AG08396 (cell line): ENCODE measurements around the gene ADRA1B.

Experiments
- DNase-seq: peaks from one replicate; pipeline ENCODE4 v3.0.0; 2012; ENCODE audit warnings: low spot score, mixed read lengths

The ADRA1B gene

DNA sequence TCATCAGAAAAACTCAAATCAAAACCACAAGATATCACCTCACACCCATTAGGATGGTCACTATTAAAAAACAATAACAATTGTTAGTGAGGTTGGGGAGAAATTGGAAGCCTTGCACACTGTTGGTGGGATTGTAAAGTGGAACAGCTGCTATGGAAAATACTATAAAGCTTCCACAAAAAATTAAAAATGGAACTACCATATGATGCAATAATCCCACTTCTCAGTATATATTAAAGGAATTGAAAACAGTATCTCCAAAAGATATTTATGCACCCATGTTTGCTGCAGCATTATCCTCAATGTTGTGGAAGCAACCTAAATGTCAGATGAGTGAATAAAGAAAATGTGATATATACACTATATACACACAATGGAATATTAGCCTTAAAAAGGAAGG, 14.5 kb upstream of the ADRA1B start:
- no peak for DNase-seq

DNA sequence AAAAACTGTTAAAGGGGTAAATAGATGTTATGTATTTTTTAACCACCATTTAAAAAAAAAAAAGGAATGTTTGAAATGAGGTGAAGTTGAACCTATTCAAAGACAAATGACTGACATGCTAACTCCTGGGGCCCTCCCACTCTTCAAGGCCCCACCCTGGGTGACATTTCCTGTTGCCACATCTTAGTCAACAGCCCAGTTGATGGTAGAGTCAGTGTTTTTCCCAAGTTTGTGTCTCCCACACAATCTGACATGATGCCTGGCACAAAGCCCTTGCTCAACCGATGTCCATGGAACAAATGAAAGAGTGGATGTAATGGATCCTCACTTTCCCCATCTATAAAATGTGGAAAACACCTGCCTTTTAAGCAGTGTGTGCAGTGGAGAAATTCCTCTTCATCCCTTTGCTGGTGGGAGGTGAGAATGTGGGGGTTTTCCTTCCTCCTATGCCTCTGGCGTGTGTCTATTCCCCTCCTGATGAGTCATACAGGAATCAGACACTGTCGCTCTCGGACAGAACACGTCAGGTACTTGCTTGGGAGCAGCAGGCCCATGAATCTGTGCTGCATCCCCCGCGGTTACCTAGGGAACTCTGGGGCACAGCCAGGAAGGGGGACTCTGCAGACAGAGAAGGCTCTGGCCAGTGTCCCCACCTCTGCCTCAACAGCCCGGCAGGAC, 13.7 kb upstream of the ADRA1B start:
- no peak for DNase-seq

DNA sequence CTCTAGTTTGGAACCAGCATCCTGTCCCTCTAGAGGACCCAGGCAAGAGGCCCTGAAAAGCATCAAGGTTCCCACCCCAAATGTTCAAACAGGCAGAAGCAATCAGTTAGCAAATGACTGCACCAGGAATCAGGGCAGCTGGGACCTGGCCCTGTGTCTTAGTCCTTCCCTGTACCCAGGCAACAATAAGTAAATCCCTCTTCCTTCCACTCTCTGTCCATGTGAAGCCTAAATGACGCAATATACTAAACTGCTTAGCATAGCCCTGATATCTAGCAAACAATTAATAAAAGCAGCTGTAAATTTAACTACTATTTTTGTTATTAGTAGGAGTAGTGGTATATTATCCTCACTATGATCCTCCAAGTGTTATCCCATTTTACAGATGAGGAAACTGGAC, 13.2 kb upstream of the ADRA1B start:
- DNase-seq: no peak

DNA sequence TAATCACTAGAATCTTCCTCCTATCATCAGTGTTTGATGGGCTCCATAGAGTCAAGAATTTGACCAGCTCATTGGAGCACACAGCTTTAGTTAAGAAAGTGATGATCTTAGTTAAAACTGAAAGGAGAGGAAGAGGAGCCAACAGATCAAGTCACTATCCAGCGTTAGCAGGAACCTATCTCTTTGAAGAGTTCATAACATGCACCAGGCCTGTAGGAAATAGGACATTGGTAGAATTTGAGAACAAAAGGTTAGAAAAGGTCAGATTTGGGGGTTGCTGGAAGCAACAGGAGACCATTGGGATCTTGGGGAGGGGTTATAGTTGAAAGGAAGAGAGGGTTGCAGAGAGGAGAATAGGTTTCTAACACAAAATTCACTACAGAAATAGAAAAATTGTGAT, 11.4 kb upstream of the ADRA1B start:
- DNase-seq: no peak

DNA sequence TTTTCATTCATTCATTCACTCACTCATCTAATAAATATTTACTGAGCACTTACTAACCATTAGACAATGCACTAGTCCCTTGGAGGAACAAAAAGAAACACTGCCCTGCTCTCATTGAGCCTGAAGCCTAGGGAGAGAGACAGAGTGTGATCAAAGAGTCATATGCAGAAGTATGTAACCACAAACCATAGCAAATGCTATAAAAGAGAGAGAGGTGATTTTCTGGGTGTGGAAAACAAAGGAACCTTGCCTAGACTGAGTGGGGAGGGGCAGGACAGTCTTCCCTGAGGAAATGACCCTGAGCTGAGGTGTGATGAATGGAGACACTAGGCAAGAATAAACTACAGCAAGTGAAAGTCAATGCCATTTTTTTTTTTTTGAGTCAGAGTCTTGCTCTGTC, 10.8 kb upstream of the ADRA1B start:
- peak; percentile 70 for DNase-seq

DNA sequence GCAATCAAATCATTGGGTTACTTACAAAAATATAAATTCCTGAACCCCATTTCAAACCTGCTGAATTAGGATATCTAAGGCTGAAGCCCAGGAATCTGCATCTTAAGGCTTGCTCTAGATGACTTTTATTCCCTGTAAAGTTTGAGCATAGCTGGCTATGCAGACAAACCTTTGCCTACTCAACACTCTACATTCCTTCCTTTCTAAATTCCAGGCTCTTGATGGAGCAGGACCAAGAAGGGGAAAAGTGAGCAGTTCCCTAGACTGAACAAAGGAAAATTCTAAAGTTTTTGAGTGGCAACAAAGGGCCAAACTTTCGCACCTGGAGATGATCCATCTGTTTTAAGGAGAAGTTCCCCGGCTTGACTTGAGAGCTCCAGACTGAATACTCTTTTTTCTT, 9.8 kb upstream of the ADRA1B start:
- DNase-seq: no peak

DNA sequence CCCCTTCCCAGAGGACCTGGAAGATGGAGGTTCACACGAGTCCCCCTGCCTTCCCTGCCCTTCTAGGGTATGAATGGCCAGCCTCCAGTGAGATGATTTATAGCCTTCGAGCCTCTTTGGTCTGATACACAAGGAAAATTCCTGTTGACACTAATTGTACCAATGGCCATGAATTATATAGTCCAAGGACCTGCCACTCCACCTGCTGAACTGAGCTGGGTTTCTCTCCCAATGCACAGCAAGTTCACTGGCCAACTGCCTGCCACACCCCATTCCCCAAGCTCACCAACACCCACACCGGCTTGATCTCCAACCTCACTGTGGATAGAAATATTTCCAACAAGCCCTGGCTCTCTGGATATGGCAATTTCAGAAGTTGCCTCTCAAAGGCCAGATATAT, 9.3 kb upstream of the ADRA1B start:
- DNase-seq: no peak

DNA sequence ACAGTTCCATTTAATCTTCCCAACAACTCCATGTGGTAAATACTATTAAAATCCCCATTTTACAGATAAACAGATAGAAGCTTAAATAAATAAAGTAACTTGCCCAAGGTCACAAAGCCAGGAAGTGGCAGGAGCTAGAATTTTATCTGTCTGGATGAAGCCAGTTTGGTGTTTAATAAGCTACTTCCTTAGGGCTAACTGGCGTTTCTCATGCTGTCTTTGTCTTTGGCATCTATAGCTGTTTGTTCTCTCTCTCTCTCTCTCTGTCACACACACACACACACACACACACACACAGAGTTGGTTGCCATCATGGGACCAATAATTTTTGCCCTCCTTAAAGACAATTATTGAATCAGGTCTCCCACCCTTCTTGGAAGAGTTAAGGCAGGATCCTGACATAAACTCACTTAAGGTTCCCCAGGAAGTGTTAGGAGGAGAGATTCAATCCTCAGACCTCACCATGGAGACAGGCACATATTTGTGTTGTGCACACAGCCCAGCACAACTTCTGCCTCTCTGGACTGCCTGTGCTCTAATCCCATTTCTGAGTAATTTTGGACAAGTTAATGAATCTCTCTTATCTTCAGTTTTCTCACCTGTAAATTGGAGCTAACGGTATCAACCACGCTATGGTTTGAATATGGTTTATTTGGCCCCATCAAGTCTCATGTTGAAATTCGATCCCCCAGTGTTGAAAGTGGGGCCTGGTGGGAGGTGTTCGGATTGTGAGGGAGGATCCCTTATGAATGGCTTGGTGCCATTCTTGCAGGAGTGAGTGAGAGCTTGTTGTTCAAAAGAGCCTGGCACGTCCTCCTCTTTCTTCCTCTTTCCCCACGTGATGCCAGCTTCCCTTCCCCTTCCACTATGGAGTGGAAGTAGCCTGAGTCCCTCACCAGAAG, 8.3 kb upstream of the ADRA1B start:
- no peak for DNase-seq

DNA sequence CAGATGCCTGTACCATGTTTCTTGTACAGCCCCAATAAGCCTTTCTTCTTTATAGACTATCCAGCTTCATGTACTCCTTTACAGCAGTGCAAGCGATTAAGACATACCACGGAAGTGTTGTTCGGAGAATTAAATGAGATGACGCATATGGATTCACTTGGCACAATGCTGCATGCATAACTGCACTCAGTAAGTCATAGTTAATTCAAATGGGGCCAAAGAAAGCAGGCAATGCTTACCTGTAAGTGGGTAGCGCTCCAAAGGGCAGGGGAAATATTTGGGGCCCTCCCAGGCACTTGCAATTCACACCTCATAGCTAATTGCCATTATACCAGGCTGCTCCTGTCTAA, 7.7 kb upstream of the ADRA1B start:
- no peak for DNase-seq

DNA sequence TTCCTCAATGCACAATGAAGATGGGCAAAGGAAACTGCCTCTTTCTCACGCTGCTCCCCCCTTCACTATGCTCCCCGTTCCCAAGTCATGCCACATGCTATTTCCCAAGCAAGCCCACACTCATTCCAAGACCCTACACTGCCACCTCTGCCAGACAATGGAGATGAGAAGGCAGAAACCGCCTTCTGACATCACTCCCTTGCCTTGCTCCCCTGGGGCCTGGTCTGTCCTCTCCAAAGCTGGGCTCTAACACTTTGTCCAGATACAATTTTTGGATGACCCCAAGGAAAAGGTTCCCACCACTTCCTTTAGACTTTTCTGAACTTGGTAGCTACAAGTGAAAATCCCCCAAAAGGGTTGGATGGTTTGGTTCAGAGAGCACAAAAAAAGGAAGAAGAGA, 7.2 kb upstream of the ADRA1B start:
- no peak for DNase-seq

DNA sequence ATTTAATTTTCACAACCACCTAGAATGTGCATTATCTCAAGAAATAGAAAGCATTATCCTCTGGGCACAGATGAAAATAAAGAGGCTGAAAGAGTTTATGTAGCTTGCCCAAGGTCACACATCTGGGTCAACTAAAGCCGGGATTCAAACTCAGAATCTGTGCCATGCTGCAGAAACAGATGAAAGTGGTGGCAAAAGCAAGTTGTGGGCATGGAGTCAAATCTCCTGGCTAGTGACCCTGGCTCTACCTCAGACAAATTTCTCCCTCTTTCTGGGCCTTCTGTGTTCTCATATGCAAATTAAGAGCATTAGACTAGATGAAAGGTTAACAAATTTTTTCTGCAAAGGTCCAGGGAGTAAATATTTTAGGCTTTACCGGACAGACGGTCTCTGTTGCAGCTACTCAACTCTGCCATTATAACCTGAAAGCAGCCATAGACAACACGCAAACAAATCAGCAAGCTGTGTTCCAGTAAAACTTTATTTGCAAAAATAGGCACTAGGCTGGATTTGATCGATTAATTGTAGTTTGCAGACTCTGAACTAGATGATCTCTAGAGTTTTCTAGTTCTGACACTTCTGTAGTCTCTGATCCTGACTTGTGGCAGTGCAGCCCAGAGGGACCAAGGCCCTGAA, 6.0 kb upstream of the ADRA1B start:
- DNase-seq: no peak

DNA sequence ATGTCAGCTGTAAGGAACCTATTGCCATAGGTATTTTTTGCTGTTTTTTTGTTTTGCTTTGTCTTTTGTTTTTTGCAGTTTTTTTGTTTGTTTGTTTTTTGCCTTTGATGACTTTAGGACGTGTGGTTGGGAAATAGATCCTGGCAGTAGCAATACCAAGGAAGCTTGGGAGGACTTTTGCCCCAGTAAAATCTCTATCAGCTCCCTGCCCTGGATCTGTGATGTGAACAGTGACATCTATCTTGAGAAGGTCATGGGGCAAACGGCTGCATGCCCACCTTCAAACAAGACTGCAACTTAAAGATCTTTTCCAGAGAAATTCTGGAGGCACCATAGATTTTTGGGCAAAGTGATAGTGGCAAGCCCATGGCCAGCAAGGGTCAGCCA, 5.4 kb upstream of the ADRA1B start:
- DNase-seq: no peak

DNA sequence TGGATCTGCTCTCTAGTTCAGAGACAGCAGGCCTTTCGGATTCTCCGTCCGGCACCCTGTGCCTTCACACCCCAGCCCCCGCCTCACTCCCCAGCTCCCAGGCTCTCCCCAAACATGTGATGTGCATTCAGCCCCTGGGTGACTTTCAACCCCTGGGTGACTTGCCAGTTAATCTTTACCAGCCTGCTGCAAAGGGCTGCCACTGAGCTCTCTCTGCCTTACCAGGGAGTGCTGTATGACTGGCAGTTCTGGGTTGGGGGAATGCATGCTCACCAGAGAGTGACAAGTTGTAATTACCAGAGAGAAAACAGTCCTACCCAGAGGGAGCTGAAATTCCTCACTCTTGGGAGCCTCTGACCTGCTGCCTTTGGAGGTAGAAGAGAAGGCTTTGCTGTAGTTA, 4.9 kb upstream of the ADRA1B start:
- no peak for DNase-seq

DNA sequence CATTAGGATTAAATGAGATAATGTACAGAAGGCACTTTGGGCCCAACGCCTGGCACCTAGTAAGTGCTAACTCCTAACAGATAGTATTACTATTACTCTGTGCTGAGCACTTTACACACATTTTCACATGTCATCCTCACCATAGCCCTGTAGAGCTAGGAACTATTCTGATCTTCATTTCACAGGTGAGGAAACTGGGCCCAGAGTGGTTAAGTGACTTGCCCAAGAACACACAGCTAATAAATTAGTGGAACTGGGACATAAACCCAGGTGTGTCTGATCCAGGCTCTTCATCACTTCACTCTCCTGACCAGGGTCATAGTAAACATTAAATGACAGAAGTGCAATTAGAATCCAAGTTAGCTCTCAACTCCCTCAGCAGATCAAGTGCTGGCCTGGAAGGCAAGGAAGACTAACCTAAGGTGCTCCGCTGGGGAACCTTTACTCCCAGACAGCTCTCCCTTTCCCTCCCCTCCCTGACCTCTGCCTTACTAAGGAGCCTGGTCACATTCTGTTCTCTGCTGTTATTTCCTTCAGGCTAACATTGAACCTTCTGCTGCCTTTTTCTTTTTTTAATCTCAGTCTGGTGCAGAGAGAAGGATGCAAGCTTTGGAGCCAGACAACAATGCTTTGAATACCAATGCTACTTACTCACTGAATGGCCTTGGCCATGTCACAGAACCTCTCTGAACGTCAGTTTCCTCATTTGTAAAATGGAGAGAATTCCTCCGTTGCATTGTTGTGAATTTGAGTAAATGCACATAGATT, 4.1 kb upstream of the ADRA1B start:
- DNase-seq: peak; percentile 61

DNA sequence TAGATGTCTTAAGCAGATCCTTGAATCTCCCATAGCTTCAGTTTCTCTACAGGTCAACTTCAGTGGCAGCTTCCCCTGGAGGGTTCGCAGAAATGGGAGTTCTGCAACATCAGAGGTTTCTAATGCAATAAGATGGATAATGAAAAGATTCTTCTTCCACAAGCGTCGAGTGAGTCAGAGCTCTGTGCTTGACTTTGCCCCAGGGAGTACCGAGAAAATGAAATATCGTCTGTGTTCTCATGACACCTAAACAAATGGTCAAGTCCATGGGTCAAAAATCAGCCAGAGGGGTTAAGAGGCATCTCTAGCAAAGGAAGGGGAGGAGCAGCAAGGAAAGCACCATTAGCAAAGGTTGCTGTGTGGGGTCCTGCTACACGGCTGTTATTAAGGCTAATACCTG, 3.2 kb upstream of the ADRA1B start:
- no peak for DNase-seq

DNA sequence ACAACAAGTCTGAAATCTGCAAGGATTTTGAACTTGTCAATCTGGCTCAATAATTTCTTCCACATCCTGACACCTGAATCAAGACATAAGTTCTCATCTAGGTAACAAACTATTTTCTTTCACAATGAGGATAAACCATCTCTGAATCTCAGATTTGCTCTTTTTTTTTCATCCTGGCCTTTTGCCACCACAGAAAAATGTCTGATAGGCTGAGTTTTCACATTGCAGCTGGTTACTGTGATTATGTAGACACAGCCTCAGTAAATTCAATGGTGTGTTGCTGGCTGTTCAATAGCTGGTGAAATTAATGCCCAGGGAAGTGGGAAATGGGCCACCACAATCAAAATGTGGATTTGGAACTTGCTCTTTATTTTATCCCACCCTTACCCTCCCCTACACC, 2.8 kb upstream of the ADRA1B start:
- DNase-seq: no peak

DNA sequence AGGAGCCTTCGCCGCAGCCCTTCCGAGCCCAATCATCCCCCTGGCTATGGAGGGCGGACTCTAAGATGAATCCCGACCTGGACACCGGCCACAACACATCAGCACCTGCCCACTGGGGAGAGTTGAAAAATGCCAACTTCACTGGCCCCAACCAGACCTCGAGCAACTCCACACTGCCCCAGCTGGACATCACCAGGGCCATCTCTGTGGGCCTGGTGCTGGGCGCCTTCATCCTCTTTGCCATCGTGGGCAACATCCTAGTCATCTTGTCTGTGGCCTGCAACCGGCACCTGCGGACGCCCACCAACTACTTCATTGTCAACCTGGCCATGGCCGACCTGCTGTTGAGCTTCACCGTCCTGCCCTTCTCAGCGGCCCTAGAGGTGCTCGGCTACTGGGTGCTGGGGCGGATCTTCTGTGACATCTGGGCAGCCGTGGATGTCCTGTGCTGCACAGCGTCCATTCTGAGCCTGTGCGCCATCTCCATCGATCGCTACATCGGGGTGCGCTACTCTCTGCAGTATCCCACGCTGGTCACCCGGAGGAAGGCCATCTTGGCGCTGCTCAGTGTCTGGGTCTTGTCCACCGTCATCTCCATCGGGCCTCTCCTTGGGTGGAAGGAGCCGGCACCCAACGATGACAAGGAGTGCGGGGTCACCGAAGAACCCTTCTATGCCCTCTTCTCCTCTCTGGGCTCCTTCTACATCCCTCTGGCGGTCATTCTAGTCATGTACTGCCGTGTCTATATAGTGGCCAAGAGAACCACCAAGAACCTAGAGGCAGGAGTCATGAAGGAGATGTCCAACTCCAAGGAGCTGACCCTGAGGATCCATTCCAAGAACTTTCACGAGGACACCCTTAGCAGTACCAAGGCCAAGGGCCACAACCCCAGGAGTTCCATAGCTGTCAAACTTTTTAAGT, 819 bp downstream of the ADRA1B start:
- DNase-seq: no peak

DNA sequence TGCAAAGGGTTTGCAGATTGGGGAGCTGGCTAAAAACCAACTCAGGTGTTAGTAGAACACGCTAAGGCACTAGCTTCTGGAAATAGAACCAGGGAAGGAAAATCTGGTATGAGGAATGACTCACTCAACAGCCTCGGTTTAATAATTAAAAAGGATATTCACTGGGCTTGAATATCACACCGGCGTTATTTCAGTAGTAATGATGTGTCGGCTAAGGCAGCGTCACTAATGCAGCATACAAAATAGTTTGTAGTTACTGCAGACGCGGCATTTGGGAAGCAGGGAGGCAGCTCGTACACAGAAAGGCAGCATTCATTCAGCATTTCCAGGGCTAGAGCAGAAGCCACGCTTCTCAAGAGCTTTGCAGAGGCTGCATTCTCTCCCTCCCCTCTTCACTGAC, 1.7 kb downstream of the ADRA1B start:
- DNase-seq: no peak

DNA sequence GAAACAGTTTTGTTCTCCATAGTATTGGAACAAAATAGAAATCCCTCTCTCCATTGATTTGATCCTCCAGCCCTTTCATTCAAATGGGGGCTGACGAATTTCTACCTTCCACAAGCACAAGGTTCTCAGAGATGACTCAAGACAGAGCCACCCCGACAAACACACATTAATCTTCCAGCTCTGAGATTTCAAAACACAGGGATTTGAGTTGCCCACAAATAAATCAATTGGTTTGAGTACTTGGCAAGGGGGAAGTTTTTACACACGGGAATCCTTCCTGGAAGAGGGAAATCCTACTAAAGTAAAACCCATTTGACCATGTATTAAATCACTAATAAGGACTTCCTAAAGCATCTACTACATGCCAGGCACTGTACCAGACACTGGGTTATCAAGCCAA, 5.4 kb downstream of the ADRA1B start:
- no peak for DNase-seq

DNA sequence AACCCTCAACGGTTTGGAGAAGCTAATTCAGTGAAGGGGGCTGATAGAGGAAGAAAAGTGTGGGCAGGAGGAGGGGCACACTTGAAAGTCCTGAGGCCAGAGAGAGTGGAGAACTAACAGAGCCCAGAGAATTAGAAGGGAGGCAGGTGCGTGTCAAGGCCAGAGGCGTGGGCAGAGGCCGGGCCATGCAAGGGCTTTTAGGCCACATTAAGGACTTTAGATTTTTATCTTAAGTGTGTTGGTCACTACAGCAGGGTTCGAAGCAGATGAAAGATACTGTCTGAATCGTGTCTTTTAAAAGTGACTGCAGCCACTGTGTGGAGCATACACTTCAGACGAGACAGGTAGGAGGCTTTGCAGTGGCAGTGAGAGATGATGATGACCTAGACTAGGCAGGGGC, 6.7 kb downstream of the ADRA1B start:
- DNase-seq: no peak

DNA sequence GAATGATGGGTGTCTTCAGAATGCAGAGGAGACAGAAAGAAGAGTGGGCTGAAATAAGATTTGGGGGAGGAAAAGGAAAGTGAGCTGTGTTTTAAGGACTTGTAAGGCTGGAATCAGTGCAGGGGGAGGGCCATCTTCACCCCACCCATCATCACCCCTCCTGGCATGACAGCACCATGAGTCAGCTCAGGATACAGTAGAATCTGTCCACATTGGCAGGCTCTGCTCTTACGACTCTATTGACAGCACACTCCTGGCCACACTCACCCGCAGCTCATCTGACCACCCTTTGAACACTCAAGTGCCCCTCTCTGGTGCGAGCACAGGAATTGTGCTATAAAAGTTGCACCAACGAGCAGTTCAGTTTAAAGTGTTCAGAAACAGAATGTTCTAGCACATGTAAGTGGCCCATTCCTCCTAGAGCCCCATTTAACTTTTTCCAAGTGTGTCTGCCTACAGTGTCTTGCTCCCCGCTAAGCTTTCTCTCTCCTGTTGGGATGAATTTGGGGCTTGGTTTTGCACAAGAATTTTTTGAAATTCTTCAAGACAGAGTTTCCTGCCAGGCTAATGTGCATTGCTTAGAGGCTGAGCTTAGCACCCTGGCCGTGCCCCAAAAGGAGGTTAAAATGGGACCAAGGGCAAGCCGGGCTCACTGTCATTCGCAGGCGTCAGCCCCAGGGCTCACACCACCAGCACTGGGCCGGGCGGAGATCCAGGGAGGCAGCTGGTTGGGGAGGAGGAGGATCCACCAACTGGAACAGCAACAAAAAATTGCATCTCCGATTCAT, 12.0 kb downstream of the ADRA1B start:
- peak; percentile 85 for DNase-seq
